Esophagus (tissue), 2 donors: ENCODE data around the gene PLPPR5. TPM values are rescaled to one million over a fixed set of nuclear protein-coding genes. Genes with fewer than 3 reads are reported as not detected.
"Not testable (repeated sequence)": the region's sequence is repeated elsewhere in the genome, so short reads cannot be mapped to it uniquely, and the experiment has no call there.

Experiments used
- H3K27ac ChIP-seq, 2 donors: one replicate each; pipeline ENCODE4 v1.5.1; 2013; ENCODE audit warnings: low read depth in 2 of 2, mild to moderate bottlenecking in 2 of 2, inconsistent platforms in 1 of 2, low read length in 1 of 2, moderate library complexity in 1 of 2
- H3K27me3 ChIP-seq, 2 donors: one replicate each; pipeline ENCODE4 v1.6.1; 2013; ENCODE audit warnings: low read length in 2 of 2, control low read depth in 1 of 2, mild to moderate bottlenecking in 1 of 2; ENCODE audit not compliant: insufficient read depth in 2 of 2, control insufficient read depth in 1 of 2
- H3K36me3 ChIP-seq, 2 donors: one replicate each; pipeline ENCODE4 v1.6.1; 2013; ENCODE audit warnings: low read length in 1 of 2; ENCODE audit not compliant: control insufficient read depth in 2 of 2, insufficient read depth in 2 of 2
- H3K4me1 ChIP-seq, 2 donors: one replicate each; pipeline ENCODE4 v1.6.1; 2013; ENCODE audit warnings: low read length in 1 of 2; ENCODE audit not compliant: control insufficient read depth in 2 of 2, insufficient read depth in 2 of 2
- H3K4me3 ChIP-seq, 2 donors: one replicate each; pipeline ENCODE4 v1.5.1; 2013; ENCODE audit warnings: low read length in 2 of 2, mild to moderate bottlenecking in 2 of 2, low read depth in 1 of 2, moderate library complexity in 1 of 2
- H3K9me3 ChIP-seq, 2 donors: one replicate each; pipeline ENCODE4 v1.6.1; 2013; ENCODE audit warnings: mild to moderate bottlenecking in 2 of 2, low read depth in 1 of 2, low read length in 1 of 2, moderate library complexity in 1 of 2; ENCODE audit not compliant: control insufficient read depth in 2 of 2, insufficient read depth in 1 of 2
- WGBS, 2 donors: extraction: QIAGEN DNeasy Blood & Tissue Kit; methylation state at CpG; one replicate each; pipeline ENCODE4 v1.1.7; 2013; 5-methylcytosine and 5-hydroxymethylcytosine counted together
- polyA plus RNA-seq, 2 donors: library from polyadenylated mRNA; stranded (reverse); fragments of 200-250 nt; gene quantifications; one replicate each; pipeline ENCODE4 v1.2.3, GENCODE V29; 2013
- donor health status: healthy with polysubstance abuse.
- donor health status: Bipolar disorder and iron deficiency.

The PLPPR5 gene
- polyA plus RNA-seq, result not detected

- WGBS, 2 donors, result 2 to 3% methylated on average over 30 to 56 of the region's 56 CpGs
- Histone ChIP-seq H3K27me3 (peaks cover 0 to 22% of the 10 kb centered on the region in 2 donors), H3K27ac (no peak within 1 kb of the TSS), H3K9me3 (peaks cover 0 to 5% of the 10 kb centered on the region in 2 donors), H3K4me1 (peaks cover 4 to 5% of the 10 kb centered on the region in 2 donors), H3K36me3 (no peaks in the 10 kb centered on the region), H3K4me3 (peak within 1 kb of the TSS in 1 of 2 donors; percentile 39)
These were observed at the start of gene PLPPR5 for GRCh38 chr1:99004861-99005442. TSS of gene PLPPR5 (minus strand) at chr1:99004861. CDS start at chr1:99004671, 190 bp downstream.

GRCh38 chr1:99051611-99052283, 47.1 kb upstream of the PLPPR5 start:
- 80 to 88% methylated on average over 10 of the region's 10 CpGs for WGBS, 2 donors
- Histone ChIP-seq H3K4me1 (no peaks in the 10 kb centered on the region), H3K36me3 (no peaks in the 10 kb centered on the region), H3K4me3 (no peak overlapping the region), H3K27me3 (no peaks in the 10 kb centered on the region), H3K9me3 (peaks cover 0 to 4% of the 10 kb centered on the region in 2 donors), H3K27ac (no peak overlapping the region)

- no peak overlapping the region for H3K27ac ChIP-seq
- H3K4me1 ChIP-seq, result no peaks in the 10 kb centered on the region
- no peak overlapping the region for H3K4me3 ChIP-seq
- no peaks in the 10 kb centered on the region for H3K36me3 ChIP-seq
- WGBS, 2 donors, result 67 to 72% methylated on average over 3 of the region's 3 CpGs
- no peaks in the 10 kb centered on the region for H3K27me3 ChIP-seq
- H3K9me3 ChIP-seq, result peaks cover 0 to 4% of the 10 kb centered on the region in 2 donors
These were observed 45.1 kb upstream of the PLPPR5 start for GRCh38 chr1:99049745-99050144.

DNA sequence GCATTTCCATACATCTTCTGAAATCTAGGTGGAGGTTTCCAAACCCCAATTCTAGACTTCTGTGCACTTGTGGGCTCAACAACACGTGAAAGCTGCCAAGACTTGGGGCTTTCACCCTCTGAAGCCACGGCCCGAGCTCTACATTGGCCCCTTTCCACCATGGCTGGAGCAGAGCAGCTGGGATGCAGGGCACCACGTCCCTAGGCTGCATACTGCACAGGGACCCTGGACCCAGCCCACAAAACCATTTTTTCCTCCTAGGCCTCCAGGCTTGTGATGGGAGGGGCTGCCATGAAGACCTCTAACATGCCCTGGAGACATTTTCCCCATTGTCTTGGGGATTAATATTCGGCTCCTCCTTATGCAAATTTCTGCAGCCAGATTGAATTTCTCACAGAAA, 32.1 kb upstream of the PLPPR5 start:
- H3K9me3 ChIP-seq, H3K27ac ChIP-seq, H3K4me3 ChIP-seq, H3K36me3 ChIP-seq, H3K27me3 ChIP-seq, H3K4me1 ChIP-seq: not testable (repeated sequence)
- 60 to 62% methylated on average over 5 of the region's 5 CpGs for WGBS, 2 donors

DNA sequence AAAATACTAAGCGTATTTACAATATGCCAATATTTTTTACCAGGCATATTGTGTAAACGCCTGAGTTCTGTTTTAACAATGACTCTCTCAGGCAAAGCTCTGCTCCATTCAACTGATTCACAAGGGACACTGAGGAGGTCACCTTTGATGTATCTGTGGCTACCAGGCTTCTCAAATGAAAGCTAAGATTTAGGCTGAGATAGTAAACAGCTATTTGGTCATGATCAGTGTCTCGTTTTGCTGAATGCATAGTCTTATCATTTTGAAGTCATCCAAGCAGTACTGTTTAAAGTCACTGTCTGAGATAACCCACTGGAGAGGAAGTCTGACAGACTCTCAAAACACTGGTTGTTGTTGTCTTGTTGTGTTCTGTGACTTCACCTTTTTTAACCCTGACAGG, 13.7 kb upstream of the PLPPR5 start:
- H3K36me3 ChIP-seq, result no peaks in the 10 kb centered on the region
- H3K4me3 ChIP-seq, result no peak overlapping the region
- H3K4me1 ChIP-seq, result no peaks in the 10 kb centered on the region
- WGBS, 2 donors, result 35 to 58% methylated on average over 3 of the region's 3 CpGs
- peaks cover 0 to 3% of the 10 kb centered on the region in 2 donors for H3K27me3 ChIP-seq
- H3K27ac ChIP-seq, result no peak overlapping the region
- no peaks in the 10 kb centered on the region for H3K9me3 ChIP-seq

- no peaks in the 10 kb centered on the region for H3K4me1 ChIP-seq
- no peak overlapping the region for H3K27ac ChIP-seq
- no peak overlapping the region for H3K4me3 ChIP-seq
- H3K9me3 ChIP-seq, result no peaks in the 10 kb centered on the region
- WGBS, 2 donors, result 67 to 72% methylated on average over 2 of the region's 2 CpGs
- H3K36me3 ChIP-seq, result no peaks in the 10 kb centered on the region
- H3K27me3 ChIP-seq, result peaks cover 0 to 3% of the 10 kb centered on the region in 2 donors
These were observed 13.0 kb upstream of the PLPPR5 start for GRCh38 chr1:99017655-99018054.

DNA sequence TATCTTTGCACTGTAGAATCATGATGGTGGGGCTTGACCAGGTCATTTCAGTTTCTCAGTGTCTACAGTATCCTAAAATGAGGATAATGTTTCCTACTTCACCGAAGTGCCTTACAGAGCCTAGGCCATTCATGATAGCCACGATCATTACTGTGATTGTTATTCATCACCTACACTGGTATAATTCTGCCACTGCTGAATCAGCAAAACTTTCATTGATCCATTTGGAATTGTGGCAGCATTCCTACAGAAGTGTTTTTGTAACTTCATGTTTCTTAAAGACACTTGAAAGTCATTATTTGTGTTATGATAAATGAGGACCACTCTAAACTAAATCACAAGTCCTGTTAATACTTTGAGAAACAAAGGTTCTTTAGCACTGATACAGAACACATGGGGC, 6.0 kb upstream of the PLPPR5 start:
- Histone ChIP-seq H3K27me3 (peaks cover 0 to 4% of the 10 kb centered on the region in 2 donors), H3K4me3 (no peak overlapping the region), H3K36me3 (no peaks in the 10 kb centered on the region), H3K4me1 (no peaks in the 10 kb centered on the region), H3K9me3 (no peaks in the 10 kb centered on the region), H3K27ac (no peak overlapping the region)
- 48 to 59% methylated on average over 2 of the region's 2 CpGs for WGBS, 2 donors

- no peak overlapping the region for H3K4me3 ChIP-seq
- 47 to 57% methylated on average over 3 of the region's 3 CpGs for WGBS, 2 donors
- no peak overlapping the region for H3K27ac ChIP-seq
- peaks cover 0 to 22% of the 10 kb centered on the region in 2 donors for H3K27me3 ChIP-seq
- H3K4me1 ChIP-seq, result peaks cover 4 to 5% of the 10 kb centered on the region in 2 donors
- no peaks in the 10 kb centered on the region for H3K36me3 ChIP-seq
- peaks cover 0 to 5% of the 10 kb centered on the region in 2 donors for H3K9me3 ChIP-seq
These were observed 2.7 kb upstream of the PLPPR5 start for GRCh38 chr1:99007366-99007765.

- Histone ChIP-seq H3K9me3 (peaks cover 0 to 5% of the 10 kb centered on the region in 2 donors), H3K4me3 (no peak overlapping the region), H3K36me3 (no peaks in the 10 kb centered on the region), H3K27me3 (peaks cover 0 to 22% of the 10 kb centered on the region in 2 donors), H3K4me1 (peaks cover 4 to 5% of the 10 kb centered on the region in 2 donors), H3K27ac (no peak overlapping the region)
- WGBS, 2 donors, result 26 to 31% methylated on average over 8 of the region's 8 CpGs
These were observed 879 bp upstream of the PLPPR5 start for GRCh38 chr1:99005537-99005942.
